Hepatocyte (in vitro differentiated cells): ENCODE measurements around the gene VIPR1. TPM values are rescaled to one million over a fixed set of nuclear protein-coding genes. Genes with fewer than 3 reads are reported as not detected.

Experiments used
- DNase-seq: peaks from one replicate; pipeline ENCODE4 v3.0.0-alpha.2; 2016; ENCODE audit warnings: low spot score
- H2AFZ ChIP-seq: fragments of 200-600 bp; sonication (generic); 2 replicates; pipeline ENCODE4 v1.6.0; 2016; ENCODE audit warnings: antibody characterized with exemption, mild to moderate bottlenecking
- H3K27ac ChIP-seq: fragments of 200-600 bp; sonication (generic); 2 replicates; pipeline ENCODE4 v1.5.1; 2016; ENCODE audit warnings: mild to moderate bottlenecking
- H3K27me3 ChIP-seq: fragments of 200-600 bp; sonication (generic); 2 replicates; pipeline ENCODE4 v1.6.1; 2016
- H3K36me3 ChIP-seq: fragments of 200-600 bp; sonication (generic); replicated peaks from 2 replicates; pipeline ENCODE4 v1.5.1; 2016; ENCODE audit warnings: low read depth; ENCODE audit not compliant: insufficient read depth
- H3K4me1 ChIP-seq: fragments of 200-600 bp; sonication (generic); 2 replicates; pipeline ENCODE4 v1.5.1; 2016; ENCODE audit warnings: mild to moderate bottlenecking, moderate library complexity; ENCODE audit not compliant: insufficient read depth
- H3K4me2 ChIP-seq: fragments of 200-600 bp; sonication (generic); 2 replicates; pipeline ENCODE4 v1.6.0; 2016
- H3K4me3 ChIP-seq: fragments of 200-600 bp; sonication (generic); 2 replicates; pipeline ENCODE4 v1.5.1; 2016; ENCODE audit warnings: mild to moderate bottlenecking
- H3K79me2 ChIP-seq: fragments of 200-600 bp; sonication (generic); 2 replicates; pipeline ENCODE4 v1.6.0; 2017; ENCODE audit warnings: mild to moderate bottlenecking
- H3K9me2 ChIP-seq: fragments of 200-600 bp; sonication (generic); replicated peaks from 2 replicates; pipeline ENCODE4 v1.6.0; 2017; ENCODE audit warnings: mild to moderate bottlenecking; ENCODE audit not compliant: insufficient read depth
- H3K9me3 ChIP-seq: fragments of 200-600 bp; sonication (generic); 2 replicates; pipeline ENCODE4 v1.5.1; 2016; ENCODE audit warnings: low read depth, mild to moderate bottlenecking
- H4K20me1 ChIP-seq: fragments of 200-600 bp; sonication (generic); 2 replicates; pipeline ENCODE4 v1.6.0; 2016; ENCODE audit warnings: mild to moderate bottlenecking; ENCODE audit not compliant: insufficient read depth, poor library complexity, severe bottlenecking
- EZH2 ChIP-seq: fragments of 200-600 bp; sonication (generic); IDR thresholded peaks from 2 replicates; pipeline ENCODE4 v1.6.1; 2016; ENCODE audit warnings: antibody characterized with exemption, mild to moderate bottlenecking, borderline replicate concordance
- EZH2phosphoT487 ChIP-seq: fragments of 200-600 bp; sonication (generic); IDR thresholded peaks from one replicate; pipeline ENCODE4 v1.6.1; 2018; ENCODE audit warnings: antibody characterized with exemption, mild to moderate bottlenecking, low read depth, moderate library complexity; ENCODE audit not compliant: unreplicated experiment, severe bottlenecking
- WGBS: methylation state at CpG from one replicate; pipeline ENCODE4 v1.1.6; 2016; ENCODE audit warnings: low lambda C conversion rate; ENCODE audit errors: missing lambda C conversion rate; 5-methylcytosine and 5-hydroxymethylcytosine counted together
- polyA plus RNA-seq: library from polyadenylated mRNA; unstranded; fragments of >200 nt; fragmentation: Nextera tagmentation; extraction: Ambion mirVana; gene quantifications from 2 replicates; pipeline ENCODE4 v1.2.1, GENCODE V29; 2016
- total RNA-seq: library from RNA; depleted of rRNA; stranded (reverse); fragments of >200 nt; gene quantifications from 2 replicates; pipeline ENCODE4 v1.2.3, GENCODE V29; 2014
- TF ChIP-seq, protein P1 (sequence below): fragments of 200-600 bp; sonication (generic); IDR thresholded peaks from 2 replicates; pipeline ENCODE4 v1.5.1; 2016; ENCODE audit warnings: antibody characterized with exemption, mild to moderate bottlenecking; ENCODE audit not compliant: poor library complexity

VIPR1 gene, protein sequence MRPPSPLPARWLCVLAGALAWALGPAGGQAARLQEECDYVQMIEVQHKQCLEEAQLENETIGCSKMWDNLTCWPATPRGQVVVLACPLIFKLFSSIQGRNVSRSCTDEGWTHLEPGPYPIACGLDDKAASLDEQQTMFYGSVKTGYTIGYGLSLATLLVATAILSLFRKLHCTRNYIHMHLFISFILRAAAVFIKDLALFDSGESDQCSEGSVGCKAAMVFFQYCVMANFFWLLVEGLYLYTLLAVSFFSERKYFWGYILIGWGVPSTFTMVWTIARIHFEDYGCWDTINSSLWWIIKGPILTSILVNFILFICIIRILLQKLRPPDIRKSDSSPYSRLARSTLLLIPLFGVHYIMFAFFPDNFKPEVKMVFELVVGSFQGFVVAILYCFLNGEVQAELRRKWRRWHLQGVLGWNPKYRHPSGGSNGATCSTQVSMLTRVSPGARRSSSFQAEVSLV
- total RNA-seq: 12.2 and 19.2 TPM in 2 replicates
- polyA plus RNA-seq: 17.3 and 17.5 TPM in 2 replicates

DNA sequence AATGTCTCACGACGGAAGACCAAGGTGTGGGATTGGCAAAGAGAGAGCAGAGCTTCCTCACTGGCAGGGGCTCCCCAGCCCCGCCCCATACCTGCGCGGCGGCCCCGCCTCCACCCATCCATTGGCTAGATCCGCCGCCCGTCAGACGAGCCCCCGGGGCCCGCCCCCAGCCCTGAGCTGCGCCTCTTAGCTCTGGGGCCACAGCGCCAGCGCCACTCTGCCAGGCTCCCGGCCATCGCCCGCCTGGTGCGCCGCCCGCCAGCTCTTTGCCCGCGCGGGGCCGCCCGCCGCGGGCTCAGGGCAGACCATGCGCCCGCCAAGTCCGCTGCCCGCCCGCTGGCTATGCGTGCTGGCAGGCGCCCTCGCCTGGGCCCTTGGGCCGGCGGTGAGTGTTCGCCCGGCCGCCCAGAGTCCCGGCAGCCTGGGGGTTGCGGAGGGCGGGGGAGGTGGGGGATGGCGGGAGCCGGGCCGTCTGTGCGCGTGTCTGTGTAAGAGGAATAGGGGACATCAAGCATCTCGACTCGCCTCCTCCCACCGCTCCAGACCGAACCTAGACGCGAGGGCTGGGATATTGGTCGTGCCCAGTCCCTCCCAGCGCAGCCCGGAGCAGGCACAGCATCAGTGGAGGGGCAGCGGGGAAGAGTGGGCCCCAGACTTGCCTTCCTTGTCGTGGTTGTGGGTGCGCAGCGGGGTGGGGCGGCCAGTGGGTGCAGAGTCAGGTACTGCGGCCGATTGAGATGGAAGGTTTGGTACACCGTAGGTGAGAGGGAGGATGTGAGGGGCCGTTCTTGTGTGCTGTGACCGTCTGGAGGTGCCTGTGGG lies at the start of gene VIPR1:
VIPR1 (plus strand) TSS at position 215 of the 822 bp plus-strand sequence; CDS start at position 308, 93 bp downstream.
- Histone ChIP-seq H2AFZ (peak within 1 kb of the TSS; percentile 81), H3K36me3 (no peaks in the 10 kb centered on the region), H3K9me3 (no peaks in the 10 kb centered on the region), H3K27ac (peak within 1 kb of the TSS; percentile 98), H3K4me1 (peaks cover 35% of the 10 kb centered on the region), H3K4me2 (peak within 1 kb of the TSS; percentile 94), H3K27me3 (peaks cover 36% of the 10 kb centered on the region), H3K9me2 (no peaks in the 10 kb centered on the region), H3K79me2 (peaks cover 2% of the 10 kb centered on the region), H3K4me3 (peak within 1 kb of the TSS; percentile 90), H4K20me1 (no peaks in the 10 kb centered on the region)
- TF ChIP-seq EZH2 (no peak), EZH2phosphoT487 (no peak)
- TF ChIP-seq, protein P1, sequence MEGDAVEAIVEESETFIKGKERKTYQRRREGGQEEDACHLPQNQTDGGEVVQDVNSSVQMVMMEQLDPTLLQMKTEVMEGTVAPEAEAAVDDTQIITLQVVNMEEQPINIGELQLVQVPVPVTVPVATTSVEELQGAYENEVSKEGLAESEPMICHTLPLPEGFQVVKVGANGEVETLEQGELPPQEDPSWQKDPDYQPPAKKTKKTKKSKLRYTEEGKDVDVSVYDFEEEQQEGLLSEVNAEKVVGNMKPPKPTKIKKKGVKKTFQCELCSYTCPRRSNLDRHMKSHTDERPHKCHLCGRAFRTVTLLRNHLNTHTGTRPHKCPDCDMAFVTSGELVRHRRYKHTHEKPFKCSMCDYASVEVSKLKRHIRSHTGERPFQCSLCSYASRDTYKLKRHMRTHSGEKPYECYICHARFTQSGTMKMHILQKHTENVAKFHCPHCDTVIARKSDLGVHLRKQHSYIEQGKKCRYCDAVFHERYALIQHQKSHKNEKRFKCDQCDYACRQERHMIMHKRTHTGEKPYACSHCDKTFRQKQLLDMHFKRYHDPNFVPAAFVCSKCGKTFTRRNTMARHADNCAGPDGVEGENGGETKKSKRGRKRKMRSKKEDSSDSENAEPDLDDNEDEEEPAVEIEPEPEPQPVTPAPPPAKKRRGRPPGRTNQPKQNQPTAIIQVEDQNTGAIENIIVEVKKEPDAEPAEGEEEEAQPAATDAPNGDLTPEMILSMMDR: no peak
- DNase-seq: peak; percentile 93
- WGBS: 8% methylated on average over 42 of the region's 69 CpGs

DNA sequence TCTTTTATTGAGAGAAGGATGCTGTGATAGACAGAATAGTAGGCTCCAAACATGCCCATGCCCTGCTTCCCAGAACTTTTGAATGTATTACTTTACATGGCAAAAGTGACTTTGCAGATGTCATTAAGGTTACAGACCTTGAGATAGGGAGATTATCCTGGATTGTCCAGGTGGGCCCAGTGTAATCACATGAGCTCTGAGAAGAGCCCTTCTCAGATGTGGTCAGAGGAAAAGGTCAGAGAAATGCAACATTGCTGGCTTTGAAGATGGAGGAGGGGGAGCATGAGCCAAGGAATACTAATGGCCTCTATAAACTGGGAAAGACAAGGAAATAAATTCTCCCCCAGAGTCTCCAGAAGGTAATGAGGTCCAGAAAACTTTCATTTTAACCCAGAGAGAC lies 46.2 kb upstream of the VIPR1 start:
- H3K79me2 ChIP-seq: no peaks in the 10 kb centered on the region
- H3K4me2 ChIP-seq: no peak overlapping the region
- DNase-seq: no peak
- H3K4me3 ChIP-seq: no peak overlapping the region
- no peaks in the 10 kb centered on the region for H3K9me3 ChIP-seq
- no peaks in the 10 kb centered on the region for H3K9me2 ChIP-seq
- no peaks in the 10 kb centered on the region for H3K27me3 ChIP-seq
- H3K36me3 ChIP-seq: no peaks in the 10 kb centered on the region
- H4K20me1 ChIP-seq: no peaks in the 10 kb centered on the region
- no peak overlapping the region for H3K27ac ChIP-seq
- TF ChIP-seq EZH2phosphoT487 (no peak), EZH2 (no peak)
- TF ChIP-seq, protein P1: no peak
- no peaks in the 10 kb centered on the region for H3K4me1 ChIP-seq
- no peak overlapping the region for H2AFZ ChIP-seq

DNA sequence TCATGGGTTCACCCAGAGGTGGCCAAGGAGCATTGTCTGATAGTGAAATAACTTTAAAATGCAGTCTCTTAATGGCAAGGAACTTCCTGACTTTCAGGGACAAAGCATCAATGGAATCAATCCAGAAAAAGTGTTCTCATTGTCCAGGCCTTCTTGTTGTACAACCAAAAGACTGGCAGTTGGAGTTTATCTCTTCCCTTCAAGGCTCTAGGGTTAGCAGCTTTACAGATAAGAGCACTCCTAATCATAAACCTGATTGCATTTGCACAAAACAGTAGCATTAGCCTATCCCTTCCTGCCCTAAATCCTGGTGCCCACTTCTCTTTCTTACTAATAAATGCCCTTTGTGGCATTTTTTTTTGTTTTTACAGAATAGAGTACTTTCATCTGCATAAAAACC lies 43.3 kb upstream of the VIPR1 start:
- Histone ChIP-seq H3K4me2 (no peak overlapping the region), H3K27ac (no peak overlapping the region), H3K9me3 (no peaks in the 10 kb centered on the region), H3K27me3 (no peaks in the 10 kb centered on the region), H3K36me3 (no peaks in the 10 kb centered on the region), H3K4me1 (no peaks in the 10 kb centered on the region), H3K9me2 (no peaks in the 10 kb centered on the region), H3K79me2 (no peaks in the 10 kb centered on the region), H3K4me3 (no peak overlapping the region), H4K20me1 (no peaks in the 10 kb centered on the region), H2AFZ (no peak overlapping the region)
- no peak for DNase-seq
- TF ChIP-seq, protein P1: no peak
